DND-41 (cell line): ENCODE data around the gene RFK.

Experiments
- ATAC-seq: fragments of 200-7000 bp; cut with Tn5 transposase; 3 replicates; pipeline ENCODE4 v1.9.1; 2021; ENCODE audit warnings: low read depth; ENCODE audit not compliant: insufficient read depth
- DNase-seq: peaks from one replicate; pipeline ENCODE4 v3.0.0-alpha.2; 2020
- H2AFZ ChIP-seq: 2 replicates; pipeline ENCODE4 v1.6.0; 2012; ENCODE audit warnings: low read depth, low read length
- H3K27ac ChIP-seq: 2 replicates; pipeline ENCODE4 v1.5.1; 2012; ENCODE audit warnings: low read length, inconsistent platforms
- H3K27me3 ChIP-seq: fragments of 200-600 bp; sonication (generic); 2 replicates; pipeline ENCODE4 v1.6.0; 2012; ENCODE audit warnings: low read length, mild to moderate bottlenecking, inconsistent platforms; ENCODE audit not compliant: insufficient read depth, poor library complexity
- H3K36me3 ChIP-seq: 2 replicates; pipeline ENCODE4 v1.5.1; 2012; ENCODE audit warnings: low read length, inconsistent platforms; ENCODE audit not compliant: insufficient read depth
- H3K4me1 ChIP-seq: 2 replicates; pipeline ENCODE4 v1.5.1; 2012; ENCODE audit warnings: mild to moderate bottlenecking, low read length; ENCODE audit not compliant: insufficient read depth
- H3K4me2 ChIP-seq: 2 replicates; pipeline ENCODE4 v1.6.0; 2012; ENCODE audit warnings: mild to moderate bottlenecking, moderate library complexity, low read length, inconsistent platforms; ENCODE audit not compliant: insufficient read depth
- H3K4me3 ChIP-seq, 2 experiments: fragments of 200-600 bp in 1 of 2; shearing (Covaris generic) in 1 of 2; 2 replicates each; pipeline ENCODE4 v1.5.1; 2012 to 2016; ENCODE audit warnings: inconsistent platforms in 2 of 2, low read length in 2 of 2, mild to moderate bottlenecking in 2 of 2, low read depth in 1 of 2, moderate library complexity in 1 of 2
- H3K79me2 ChIP-seq: 2 replicates; pipeline ENCODE4 v1.6.0; 2012; ENCODE audit warnings: low read length, inconsistent platforms; ENCODE audit not compliant: insufficient read depth
- H3K9ac ChIP-seq: 2 replicates; pipeline ENCODE4 v1.6.0; 2012; ENCODE audit warnings: low read depth, mild to moderate bottlenecking, inconsistent platforms, low read length, moderate library complexity
- H3K9me3 ChIP-seq: 2 replicates; pipeline ENCODE4 v1.5.1; 2012; ENCODE audit warnings: low read length, moderate library complexity, mild to moderate bottlenecking, inconsistent platforms; ENCODE audit not compliant: insufficient read depth, severe bottlenecking
- H4K20me1 ChIP-seq: 2 replicates; pipeline ENCODE4 v1.6.0; 2012; ENCODE audit warnings: low read length; ENCODE audit not compliant: insufficient read depth
- CTCF ChIP-seq: IDR thresholded peaks from 2 replicates; pipeline ENCODE4 v1.5.1; 2012; ENCODE audit warnings: borderline replicate concordance, low read length, moderate library complexity, mild to moderate bottlenecking; ENCODE audit not compliant: poor library complexity, severe bottlenecking; ENCODE audit errors: extremely low read depth
- EZH2 ChIP-seq: IDR thresholded peaks from 3 replicates; pipeline ENCODE4 v1.6.1; 2012; ENCODE audit warnings: borderline replicate concordance, low read depth, mild to moderate bottlenecking, moderate library complexity, low read length, inconsistent platforms; ENCODE audit not compliant: severe bottlenecking

RFK gene

DNA sequence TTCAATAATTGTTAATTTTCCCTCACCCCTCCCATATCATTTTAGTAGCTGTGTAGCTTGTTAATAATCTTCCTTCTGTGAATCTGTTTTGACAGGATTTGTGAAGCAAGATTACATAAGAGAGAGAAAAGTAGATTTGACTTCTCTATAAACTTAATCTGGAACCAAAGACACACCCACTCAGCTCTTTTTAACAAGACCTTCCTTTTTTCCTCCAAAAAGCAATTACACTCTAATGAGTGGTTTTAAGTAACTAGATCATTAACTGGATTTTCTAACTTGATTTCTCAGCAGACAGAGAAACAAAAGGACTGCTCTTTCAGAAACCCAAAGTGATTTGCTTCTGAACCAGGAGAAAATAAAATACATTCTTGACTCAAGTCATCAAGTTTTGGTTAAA lies 21.9 kb downstream of the RFK start:
- no peaks in the 10 kb centered on the region for H3K79me2 ChIP-seq
- ATAC-seq = no peak
- TF ChIP-seq EZH2 (no peak), CTCF (no peak)
- no peak overlapping the region for H3K4me3 ChIP-seq
- no peaks in the 10 kb centered on the region for H3K27me3 ChIP-seq
- DNase-seq = no peak
- H3K4me2 ChIP-seq = no peak overlapping the region
- H4K20me1 ChIP-seq = no peaks in the 10 kb centered on the region
- peaks cover 6% of the 10 kb centered on the region; the same call in 1 of the 2 replicates for H3K4me1 ChIP-seq
- H3K36me3 ChIP-seq = no peaks in the 10 kb centered on the region
- H3K9ac ChIP-seq = no peak overlapping the region
- H3K9me3 ChIP-seq = no peaks in the 10 kb centered on the region
- H3K27ac ChIP-seq = no peak overlapping the region
- no peak overlapping the region for H2AFZ ChIP-seq

- no peak overlapping the region for H3K9ac ChIP-seq
- no peaks in the 10 kb centered on the region for H3K27me3 ChIP-seq
- no peaks in the 10 kb centered on the region for H3K79me2 ChIP-seq
- TF ChIP-seq CTCF = no peak
- no peak for TF ChIP-seq EZH2
- no peak overlapping the region for H3K4me3 ChIP-seq
- no peak overlapping the region for H2AFZ ChIP-seq
- no peak for ATAC-seq
- H3K27ac ChIP-seq = no peak overlapping the region
- no peak for DNase-seq
- no peaks in the 10 kb centered on the region for H3K9me3 ChIP-seq
- H3K4me1 ChIP-seq = peaks cover 6% of the 10 kb centered on the region; the same call in 1 of the 2 replicates
- H4K20me1 ChIP-seq = no peaks in the 10 kb centered on the region
- no peaks in the 10 kb centered on the region for H3K36me3 ChIP-seq
- H3K4me2 ChIP-seq = no peak overlapping the region
These were observed 22.3 kb downstream of the RFK start for GRCh38 chr9:76371901-76372300.

DNA sequence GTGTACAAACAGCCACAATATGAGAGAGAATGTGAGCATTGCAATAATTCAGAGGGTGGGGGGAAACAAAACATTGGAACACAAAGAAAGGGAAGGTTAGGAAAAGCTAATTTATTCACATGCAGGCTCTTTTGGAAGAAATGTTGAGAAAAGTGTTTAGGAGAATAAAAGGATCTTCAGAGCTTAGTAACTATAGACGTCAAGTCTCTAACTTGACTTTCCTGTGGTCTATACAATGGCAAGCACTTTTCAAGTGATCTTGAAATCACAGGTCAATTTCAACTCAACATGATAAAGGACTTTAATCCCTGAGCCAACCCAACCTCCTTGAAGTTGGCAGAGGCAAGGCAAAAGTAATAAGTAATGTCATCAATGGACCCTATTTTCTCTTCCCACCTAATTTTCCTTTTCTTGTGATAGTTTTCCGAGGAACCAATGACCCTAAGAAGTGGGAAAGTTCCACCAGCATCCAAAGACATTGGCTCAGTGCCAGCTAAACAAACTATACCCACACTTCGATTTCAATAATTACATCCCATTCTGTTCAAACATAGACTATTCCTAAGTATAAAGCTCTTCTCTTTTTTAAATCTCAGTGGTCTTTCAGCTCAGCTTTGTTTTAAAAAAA lies 23.7 kb downstream of the RFK start:
- H3K36me3 ChIP-seq = no peaks in the 10 kb centered on the region
- H3K79me2 ChIP-seq = no peaks in the 10 kb centered on the region
- H3K4me2 ChIP-seq = no peak overlapping the region
- no peaks in the 10 kb centered on the region for H4K20me1 ChIP-seq
- ATAC-seq (no peak), DNase-seq (no peak)
- no peaks in the 10 kb centered on the region for H3K27me3 ChIP-seq
- H2AFZ ChIP-seq = no peak overlapping the region
- H3K27ac ChIP-seq = no peak overlapping the region
- TF ChIP-seq EZH2 (no peak), CTCF (no peak)
- peaks cover 6% of the 10 kb centered on the region; the same call in 1 of the 2 replicates for H3K4me1 ChIP-seq
- H3K9me3 ChIP-seq = no peaks in the 10 kb centered on the region
- no peak overlapping the region for H3K4me3 ChIP-seq
- no peak overlapping the region for H3K9ac ChIP-seq

GRCh38 chr9:76369583-76369982 lies 24.6 kb downstream of the RFK start:
- no peaks in the 10 kb centered on the region for H4K20me1 ChIP-seq
- no peak for TF ChIP-seq CTCF
- TF ChIP-seq EZH2 = no peak
- H3K4me3 ChIP-seq = no peak overlapping the region
- DNase-seq (peak; percentile 7), ATAC-seq (no peak; the same call in 2 of the 3 replicates)
- H3K79me2 ChIP-seq = no peaks in the 10 kb centered on the region
- no peak overlapping the region for H3K4me2 ChIP-seq
- peaks cover 6% of the 10 kb centered on the region; the same call in 1 of the 2 replicates for H3K4me1 ChIP-seq
- H2AFZ ChIP-seq = no peak overlapping the region
- no peaks in the 10 kb centered on the region for H3K36me3 ChIP-seq
- no peak overlapping the region for H3K27ac ChIP-seq
- H3K27me3 ChIP-seq = no peaks in the 10 kb centered on the region
- H3K9me3 ChIP-seq = no peaks in the 10 kb centered on the region
- no peak overlapping the region for H3K9ac ChIP-seq
